Skin of body (tissue), 2 donors: Measurements from ENCODE around the gene FIS1. TPM values are rescaled to one million over a fixed set of nuclear protein-coding genes. Genes with fewer than 3 reads are reported as not detected.
"Not testable (repeated sequence)": the region's sequence is repeated elsewhere in the genome, so short reads cannot be mapped to it uniquely, and the experiment has no call there.

ENCODE experiments used
- DNase-seq: peaks from one replicate; lab custom pipeline; 2025; lab: John Stamatoyannopoulos, UW
- total RNA-seq: library from RNA; depleted of rRNA; stranded (reverse); fragments of >200 nt; gene quantifications from one replicate; pipeline ENCODE4 v1.2.3, GENCODE V29; 2014

The FIS1 gene
- total RNA-seq, result 92.0 TPM

DNA sequence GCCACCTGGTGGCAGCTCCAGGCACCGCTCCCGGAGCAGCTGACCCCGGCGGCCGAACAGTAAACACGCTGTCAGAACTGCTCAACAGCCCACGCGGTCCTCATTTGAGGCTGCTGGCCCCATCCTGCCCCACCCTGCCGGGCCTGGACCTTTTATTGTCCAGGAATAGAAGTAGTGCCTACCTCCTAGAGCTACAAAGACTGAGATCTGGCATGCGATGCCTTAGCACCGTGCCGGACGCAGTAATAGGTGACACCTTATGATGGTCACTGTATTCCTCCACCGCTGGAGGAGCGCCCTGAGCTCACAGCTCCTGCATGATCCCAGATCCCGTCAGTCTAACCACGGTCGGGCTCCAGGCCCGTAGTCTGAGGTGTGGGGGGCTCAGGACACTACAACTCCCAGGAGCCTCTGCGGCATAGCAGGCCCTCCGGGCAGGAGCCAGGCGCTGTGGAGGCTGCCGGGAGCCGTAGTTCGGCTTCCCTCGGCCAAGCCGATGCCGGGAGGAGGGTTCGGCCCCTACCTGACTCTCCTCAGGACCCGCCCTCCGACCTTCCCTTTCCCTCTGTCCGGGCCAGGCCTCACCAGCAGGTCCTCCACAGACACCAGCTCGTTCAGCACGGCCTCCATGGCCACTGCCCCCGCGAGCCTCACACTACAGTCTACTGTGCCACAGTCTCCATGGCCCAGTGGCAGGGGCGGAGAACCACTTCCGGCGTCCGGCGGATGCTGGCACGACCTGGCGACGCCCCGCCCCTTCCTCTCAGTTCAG, at the start of gene FIS1:
FIS1 (minus strand) TSS at position 707 of the 772 bp plus-strand sequence; CDS start at position 630, 77 bp downstream.
- peak; percentile 86 for DNase-seq

DNA sequence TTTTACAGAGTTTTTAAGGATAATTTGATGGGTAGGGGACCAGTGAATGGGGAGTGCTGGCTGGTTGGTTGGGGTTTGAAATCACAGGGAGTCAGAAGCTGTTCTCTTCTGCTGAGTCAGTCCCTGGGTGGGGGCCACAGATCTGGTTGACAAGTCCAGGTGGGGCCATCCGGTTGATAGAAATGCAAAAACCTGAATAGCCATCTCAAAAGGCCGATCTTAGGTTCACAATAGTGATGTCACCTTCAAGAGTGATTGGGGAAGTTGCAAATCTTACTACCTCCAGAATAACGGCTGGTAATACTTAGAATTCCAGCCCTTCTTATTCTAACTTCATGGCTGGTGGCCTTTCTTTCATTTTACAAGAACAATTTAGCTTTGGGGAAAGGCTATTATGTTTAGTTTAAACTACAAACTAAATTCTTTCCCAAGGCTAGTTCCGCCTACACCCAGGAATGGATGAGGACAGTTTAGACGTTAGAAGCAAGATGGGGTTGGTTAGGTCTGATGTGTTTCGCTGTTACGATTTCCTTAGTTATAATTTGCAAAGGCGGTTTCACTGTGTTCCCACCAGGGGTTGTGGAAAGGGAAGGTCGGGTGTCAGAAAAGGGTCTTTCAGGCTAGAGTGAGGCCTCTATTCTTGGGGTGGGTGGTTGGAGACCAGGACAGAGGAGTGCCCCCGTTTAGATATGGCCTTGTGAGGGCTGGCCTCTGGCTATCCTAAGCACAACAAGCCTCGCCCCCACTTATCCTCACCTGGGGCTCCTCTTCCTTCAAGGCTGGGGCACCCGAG, 49.4 kb upstream of the FIS1 start:
- no peak for DNase-seq

DNA sequence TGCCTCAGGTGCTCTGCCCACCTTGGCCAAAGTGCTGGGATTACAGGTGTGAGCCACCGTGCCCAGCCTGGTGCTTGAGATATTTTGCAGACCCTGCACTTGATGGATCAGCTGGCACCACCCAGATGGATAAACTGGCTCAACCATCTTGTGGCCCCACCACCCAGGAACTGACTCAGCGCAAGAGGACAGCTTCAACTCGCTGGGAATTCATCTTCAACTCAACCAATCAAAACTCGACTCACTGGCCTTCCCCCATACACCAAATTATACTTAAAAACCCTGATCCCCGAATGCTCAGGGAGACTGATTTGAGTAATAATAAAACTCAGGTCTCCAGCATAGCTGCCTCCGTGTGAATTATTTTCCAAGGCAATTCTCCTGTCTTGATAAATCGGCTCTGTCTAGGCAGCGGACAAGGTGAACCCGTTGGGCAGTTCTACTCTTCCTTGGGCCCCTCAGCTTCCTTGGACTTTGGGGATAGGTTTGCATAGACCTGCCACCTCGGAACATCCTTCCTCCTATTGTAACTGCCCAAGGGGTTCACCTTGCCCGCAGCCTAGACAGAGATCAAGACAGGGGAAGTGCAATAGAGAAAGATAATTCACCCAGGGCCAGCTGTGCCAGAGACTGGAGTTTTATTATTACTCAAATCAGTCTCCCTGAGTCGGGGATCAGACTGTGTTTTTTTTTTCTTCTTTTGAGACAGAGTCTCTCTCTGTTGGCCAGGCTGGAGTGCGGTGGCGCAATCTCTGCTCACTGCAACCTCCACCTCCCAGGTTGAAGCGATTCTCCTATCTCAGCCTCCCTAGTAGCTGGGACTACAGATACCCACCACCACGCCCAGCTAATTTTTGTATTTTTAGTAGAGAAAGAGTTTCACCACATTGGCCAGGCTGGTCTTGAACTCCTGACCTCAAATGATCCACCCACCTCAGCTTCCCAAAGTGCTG, 48.5 kb upstream of the FIS1 start:
- not testable (repeated sequence) for DNase-seq

DNA sequence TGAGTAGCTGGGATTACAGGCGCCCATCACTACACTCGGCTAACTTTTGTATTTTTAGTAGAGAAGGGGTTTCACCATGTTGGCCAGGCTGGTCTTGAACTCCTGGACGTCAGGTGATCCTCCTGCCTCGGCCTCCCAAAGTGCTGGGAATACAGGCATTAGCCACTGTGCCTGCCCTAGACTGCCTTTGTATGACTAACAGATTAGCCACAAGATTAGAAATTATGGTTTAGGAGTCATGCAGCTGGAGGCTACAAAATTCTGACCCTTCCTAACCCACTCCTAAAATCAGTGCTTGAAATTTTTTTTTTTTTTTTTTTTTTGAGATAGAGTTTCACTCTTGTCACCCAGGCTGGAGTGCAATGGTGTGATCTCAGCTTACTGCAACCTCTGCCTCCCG, 47.7 kb upstream of the FIS1 start:
- DNase-seq, result not testable (repeated sequence)

DNA sequence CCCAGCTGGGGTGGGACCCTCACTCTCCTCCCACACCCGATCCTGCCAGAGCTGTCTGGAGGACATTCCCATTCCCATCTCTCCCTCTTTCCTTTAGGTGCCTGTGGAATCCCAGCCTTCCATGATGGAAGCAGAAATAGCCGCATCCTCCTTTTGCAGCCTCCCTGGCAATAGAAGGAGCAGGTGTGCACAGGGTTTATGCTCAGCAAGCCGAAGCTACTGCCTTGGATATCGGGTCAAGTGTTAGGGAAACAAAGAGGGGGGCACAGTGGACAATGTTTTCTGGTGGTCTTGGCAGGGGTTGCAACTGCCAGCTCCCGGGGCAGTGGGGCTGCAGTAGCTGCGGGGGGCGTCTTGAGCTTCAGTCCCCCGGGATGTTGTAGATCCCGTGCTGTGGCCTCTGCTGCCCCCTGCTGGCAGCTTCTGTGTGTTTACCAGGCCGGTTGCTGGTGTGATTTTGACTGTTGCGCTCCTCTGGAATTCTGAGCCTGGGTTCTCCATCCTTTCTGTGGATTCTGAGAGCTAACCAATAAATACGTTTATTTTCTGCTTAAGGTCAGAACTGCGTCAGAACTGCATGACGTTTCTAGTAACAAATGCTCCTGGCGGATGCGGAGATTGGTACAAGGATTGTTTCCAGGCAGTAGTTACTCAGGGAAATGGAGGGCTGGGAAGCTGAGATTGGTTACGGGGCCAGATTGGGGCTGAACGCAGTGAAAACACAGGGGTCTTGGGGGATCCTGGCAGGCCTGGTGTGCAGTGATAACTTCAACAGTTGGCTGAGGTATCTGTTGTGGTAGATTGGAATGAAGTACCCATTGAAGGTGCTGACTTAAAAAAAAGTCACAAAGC, 45.5 kb upstream of the FIS1 start:
- not testable (repeated sequence) for DNase-seq

DNA sequence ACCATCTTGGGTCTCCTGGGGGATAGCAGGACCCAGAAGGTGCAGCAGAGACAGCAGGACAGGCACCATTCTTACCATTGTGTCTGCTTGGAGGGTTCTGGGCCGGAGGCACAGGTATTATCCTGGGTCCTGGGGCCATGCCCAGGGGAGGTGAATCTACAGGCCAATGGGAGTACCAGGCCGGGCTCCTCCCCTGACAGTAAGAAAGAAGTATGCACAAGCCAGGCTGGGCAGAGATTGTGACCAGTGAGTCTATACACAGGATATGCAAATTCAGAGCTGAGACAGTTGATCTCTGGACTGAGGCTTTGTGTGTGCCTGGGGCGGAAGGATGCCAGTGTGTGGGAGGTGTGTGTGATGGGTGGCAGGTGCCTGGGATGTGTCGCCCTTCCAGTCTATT, 44.8 kb upstream of the FIS1 start:
- DNase-seq, result not testable (repeated sequence)

DNA sequence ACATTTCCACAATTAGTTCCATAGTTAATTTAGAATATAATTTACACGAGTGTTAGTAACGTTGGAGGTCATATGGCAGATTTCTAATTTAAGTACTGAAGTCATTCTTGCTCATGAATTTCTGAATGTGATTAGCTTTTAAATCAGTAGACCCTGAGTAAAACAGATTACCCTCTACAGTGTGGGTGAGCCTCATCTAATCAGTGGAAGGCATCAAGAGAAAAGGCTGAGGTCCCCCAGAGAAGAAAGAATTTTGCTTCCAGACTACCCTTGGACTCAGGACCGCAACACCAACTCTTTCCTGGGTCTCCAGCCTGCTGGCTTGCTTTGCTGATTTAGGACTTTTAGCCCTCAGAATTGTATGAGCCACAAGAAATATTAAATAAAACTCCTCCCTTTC, 43.6 kb upstream of the FIS1 start:
- DNase-seq, result no peak

DNA sequence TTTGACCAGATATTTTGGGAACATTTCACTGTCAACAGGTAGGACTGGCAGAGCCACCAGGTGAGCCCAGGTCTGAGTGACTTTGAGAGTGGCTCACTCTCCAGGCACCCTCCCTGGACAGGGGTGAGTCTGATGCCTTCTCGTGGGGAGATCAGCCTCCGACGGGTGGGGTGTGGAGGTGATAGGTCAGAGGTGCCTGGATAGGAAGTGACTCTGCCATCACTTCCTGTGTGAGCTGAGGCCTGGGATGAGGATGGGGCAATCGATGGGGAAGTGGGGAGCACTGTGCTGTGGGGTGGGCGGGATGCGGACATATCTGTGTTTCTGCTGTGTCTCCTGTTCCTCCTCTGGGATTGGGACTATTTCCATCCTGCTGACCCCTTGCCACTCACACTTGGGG, 42.2 kb upstream of the FIS1 start:
- DNase-seq, result no peak

DNA sequence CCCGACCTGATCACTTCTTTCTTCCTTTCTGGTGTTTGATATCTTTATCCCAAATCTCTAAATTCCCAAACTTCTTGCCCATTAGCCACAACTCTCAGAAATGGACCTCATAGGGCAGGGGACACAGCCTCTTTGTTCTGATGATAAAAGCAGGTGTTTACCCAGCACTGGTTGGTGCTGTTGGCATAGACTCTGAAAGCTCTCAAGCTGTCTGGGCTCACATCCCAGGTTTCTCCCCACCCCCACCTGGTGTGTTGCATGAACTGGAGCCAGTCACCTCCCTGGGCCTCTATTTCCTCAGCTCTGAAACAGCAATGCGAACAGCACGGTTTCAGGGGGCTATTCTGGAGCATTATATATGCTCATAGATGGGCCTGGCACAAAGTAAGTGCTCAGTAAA, 41.0 kb upstream of the FIS1 start:
- not testable (repeated sequence) for DNase-seq

DNA sequence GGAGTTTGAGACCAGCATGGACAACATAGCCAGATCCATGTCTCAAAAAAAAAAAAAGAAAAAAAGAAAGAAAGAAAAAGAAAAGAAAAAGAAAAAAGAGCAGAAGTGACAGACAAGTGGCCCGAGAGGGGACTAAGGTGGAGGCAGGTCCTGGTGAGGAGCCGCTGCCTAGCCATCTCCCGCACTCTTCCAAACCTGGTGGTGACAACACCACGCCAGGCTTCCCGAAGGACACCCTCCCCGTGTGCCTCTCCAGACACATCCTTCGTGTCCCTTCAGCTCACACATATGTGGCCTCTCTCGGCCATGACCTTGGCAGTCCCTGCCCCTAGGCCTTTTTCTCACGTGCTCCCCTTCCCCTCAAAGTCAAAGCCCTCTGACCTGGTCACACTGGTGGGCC, 40.3 kb upstream of the FIS1 start:
- no peak for DNase-seq

DNA sequence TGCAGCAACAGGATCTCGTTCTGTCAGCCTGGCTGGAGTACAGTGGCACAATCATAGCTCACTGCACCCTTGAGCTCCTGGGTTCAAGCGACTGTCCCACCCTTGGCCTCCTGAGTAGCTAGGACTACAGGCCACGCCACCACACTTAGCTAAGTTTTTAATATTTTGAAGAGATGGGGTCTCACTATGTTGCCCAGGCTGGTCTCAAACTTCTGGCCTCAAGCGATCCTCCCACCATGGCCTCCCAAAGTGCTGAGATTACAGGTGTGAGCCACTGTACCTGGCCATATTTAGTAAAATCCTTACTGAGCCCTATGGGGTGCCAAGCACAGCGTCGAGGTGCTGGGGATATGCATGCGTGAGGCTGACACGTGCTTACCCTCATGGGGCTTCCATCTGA, 36.0 kb upstream of the FIS1 start:
- not testable (repeated sequence) for DNase-seq

DNA sequence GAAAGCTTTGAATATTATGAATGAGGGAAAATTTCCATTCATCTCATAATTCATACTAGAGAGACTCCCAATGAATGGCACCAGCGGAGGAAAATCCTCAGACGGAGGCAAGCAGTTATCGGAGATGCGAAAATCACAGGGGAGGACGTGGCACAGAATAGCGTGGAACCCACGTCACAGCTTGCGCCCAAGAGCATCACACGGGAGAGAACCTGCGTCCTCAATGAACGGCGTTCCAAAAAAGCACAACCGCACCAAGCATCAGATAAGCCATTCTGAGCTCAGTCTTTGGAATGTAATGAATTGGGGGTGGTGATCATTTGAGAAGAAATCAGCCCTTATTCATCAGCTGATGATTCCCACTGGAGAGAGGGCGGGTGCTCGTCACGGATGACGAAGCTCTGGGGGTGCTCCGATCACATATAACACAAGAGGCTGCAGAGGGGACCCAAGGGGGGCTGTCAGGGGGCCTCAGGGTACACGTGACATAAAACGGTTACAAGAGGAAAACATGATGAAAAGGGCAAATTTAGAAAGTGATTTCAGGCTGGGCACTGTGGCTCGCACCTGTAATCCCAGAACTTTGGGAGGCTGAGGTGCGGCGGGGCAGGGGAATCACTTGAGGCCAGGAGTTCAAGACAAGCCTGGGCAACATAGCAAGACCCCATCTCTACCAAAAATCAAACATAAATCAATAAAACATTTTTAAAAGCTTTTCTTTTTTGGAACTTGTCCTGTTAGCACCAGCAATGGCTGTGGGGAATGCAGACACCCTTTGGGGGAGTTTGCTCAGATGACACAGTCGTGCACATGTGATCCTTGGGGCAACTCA, 33.8 kb upstream of the FIS1 start:
- no peak for DNase-seq

DNA sequence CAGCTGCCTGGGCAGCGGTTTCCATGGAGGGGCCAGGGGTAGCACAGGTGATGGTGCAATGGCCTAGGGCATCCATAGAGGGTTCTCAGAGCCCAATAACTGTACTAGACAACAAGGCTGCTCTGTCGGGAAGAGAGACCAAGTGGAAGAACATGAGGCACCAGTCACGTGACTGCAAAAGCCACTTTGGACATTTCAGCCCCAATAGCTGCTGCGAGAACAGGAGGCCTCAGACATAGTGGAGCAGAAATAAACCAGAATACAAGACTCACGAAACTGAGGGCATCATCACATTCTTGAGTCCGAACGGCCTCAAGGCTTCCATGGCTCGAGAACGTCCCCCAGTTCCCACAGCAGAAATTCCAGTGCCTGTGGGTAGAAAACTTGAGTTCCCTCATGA, 32.3 kb upstream of the FIS1 start:
- no peak for DNase-seq

DNA sequence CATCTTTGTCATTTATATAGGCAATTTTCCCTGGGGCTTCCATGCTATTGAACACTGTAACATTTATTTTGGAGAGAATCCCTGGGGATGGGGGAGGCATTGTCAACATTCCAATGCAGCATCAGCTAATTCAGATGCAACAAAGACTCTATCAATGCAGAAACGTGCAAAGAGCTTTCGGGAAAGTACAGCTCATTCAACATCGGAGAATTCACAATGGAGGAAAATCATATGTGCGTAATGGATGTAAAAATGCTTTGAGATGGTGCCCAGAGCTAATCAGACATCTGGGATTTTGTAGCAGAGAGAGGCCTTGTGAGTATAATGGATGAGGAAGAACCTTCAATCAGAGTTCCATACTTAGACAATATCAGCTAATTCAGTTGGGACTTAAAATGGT, 28.3 kb upstream of the FIS1 start:
- peak; percentile 73 for DNase-seq

DNA sequence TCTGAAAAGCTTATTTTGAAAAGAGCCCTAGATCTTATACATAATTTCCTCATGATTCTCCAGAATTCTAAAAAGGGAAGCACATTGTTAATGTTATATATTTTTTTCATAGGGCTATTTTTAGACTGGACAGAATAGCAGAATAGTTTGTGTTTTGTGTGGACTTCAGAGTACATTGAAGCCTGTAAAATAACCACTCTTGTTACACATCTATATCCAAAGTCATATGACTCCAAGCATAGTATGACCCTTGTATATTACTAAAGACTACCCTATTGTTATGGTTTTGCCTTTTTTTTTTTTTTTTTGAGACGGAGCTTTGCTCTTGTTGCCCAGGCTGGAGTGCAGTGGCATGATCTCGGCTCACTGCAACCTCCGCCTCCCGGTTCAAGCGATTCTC, 26.1 kb upstream of the FIS1 start:
- no peak for DNase-seq

DNA sequence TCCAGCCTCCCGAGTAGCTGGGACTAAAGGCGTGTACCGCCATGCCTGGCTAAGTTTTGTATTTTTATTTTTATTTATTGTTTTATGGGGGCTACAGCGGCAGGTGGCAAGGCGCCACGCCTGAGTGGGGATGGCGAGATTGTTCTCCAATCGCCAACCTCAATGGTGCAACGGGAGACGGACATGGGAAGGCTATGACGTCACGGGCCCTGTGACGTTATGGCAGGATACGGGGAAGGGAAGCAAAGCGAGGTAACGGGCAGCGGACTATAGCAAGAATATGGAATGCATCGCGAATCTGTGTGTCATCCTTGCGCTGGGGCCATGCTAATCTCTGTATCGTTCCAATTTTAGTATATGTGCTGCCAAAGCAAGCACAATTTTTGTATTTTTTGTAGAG, 24.8 kb upstream of the FIS1 start:
- no peak for DNase-seq

DNA sequence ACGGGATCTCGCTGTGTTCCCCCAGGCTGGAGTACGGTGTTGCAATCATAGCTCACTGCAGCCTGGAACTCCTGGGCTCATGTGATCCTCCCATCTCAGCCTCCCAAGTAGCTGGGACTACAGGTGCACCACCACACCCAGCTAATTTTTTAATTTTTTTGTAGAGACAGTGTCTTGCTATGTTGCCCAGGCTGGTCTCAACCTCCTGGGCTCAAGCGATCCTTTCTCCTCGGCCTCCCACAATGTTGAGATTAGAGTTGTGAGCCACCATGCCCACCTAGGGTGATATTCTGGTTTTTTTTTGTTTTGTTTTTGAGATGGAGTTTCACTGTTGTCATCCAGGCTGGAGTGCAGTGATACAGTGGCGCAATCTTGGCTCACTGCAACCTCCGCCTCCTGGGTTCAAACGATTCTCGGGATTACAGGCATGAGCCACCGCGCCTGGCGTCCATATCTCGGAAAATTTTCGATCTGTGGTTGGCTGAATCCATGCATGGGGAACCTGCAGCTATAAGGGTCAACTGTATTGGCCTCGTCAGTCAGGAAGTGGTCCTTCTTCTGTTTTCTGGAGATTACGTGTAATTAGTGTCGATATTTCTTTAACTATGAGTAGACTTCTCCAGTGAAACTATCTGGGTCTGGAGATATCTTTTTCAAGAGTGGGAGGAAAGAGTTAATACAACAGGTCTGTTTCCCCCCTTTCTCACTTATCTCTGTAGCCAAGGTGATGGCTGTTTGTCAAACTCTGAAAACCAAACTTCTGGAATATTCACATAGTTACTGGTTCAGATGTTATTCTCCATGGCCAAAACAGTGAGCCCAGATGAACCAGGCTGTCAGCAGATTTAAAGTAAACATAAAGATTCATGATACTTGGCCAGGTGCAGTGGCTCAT, 21.0 kb upstream of the FIS1 start:
- no peak for DNase-seq

DNA sequence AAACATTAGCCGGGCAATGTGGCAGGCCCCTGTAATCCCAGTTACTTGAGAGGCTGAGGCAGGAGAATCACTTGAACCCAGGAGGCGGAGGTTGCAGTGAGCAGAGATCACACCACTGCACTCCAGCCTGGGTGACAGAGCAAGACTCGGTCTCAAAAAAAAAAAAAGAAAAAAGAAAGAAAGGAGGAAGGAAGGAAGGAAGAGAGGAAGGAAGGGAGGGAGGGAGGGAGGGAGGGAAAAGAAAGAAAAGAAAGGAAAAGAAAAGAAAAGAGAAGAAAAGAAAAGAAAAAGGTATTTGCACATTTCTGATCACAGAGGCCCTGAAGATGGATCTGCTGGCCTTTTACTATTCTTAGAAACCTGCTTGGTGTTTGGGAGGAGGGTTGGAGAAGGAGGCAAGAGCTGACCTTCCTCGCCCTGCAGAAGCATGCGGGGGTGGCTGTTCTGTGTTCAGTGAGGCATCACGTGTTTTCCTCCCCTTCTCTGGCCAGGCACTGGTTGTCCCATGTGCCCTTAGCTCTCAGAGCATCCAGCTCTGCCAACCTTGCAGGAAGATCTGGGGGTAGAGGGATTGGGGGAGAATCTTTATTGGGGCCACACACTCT, 19.3 kb upstream of the FIS1 start:
- not testable (repeated sequence) for DNase-seq
